HG03175 (cell line): ENCODE measurements around the gene TAGAP.
"Not testable (repeated sequence)": the region's sequence is repeated elsewhere in the genome, so short reads cannot be mapped to it uniquely, and the experiment has no call there.

ENCODE experiments used
- ATAC-seq: cut with Tn5 transposase; IDR thresholded peaks from one replicate; pipeline ENCODE4 v1.9.1; 2021; ENCODE audit warnings: mild to moderate bottlenecking, moderate library complexity; ENCODE audit not compliant: unreplicated experiment

The TAGAP gene

DNA sequence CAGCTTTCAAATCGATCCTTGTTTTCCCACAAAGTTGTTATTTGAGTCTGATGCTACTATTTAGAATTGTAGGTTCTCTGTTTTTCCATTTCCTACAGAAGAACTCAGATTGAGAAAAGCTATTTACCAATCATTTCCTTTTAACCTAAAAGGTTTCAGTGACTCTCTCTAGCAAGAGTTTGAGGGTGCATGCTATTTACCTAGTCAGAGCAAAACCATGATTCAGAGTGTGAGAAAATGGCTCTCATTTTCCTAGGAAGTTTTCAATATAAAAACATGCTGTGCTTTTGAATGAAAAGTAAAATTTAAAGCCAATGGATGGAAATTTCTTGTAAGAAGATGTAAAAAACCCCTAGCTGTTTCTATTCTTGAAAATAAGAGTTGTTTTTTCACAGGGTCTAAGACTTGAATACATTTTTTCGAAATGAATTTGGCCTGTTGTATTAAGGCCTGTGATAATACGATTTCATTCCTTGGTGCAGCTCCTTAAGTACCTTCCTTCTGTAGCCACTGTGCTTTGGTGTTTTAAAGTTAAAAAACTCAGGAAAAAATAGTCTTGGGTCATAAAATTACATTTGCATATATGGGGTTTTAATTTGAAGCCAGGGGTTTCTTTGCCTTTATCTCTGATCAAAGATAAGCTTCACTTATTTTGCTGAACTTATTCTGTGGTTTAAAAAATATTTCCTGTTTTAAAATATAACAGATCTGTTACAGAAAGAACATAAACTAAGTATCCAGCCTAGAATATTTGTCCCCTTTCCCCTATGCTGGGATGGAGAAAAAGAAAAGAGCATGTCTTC, 26.8 kb downstream of the TAGAP start:
- no peak for ATAC-seq

DNA sequence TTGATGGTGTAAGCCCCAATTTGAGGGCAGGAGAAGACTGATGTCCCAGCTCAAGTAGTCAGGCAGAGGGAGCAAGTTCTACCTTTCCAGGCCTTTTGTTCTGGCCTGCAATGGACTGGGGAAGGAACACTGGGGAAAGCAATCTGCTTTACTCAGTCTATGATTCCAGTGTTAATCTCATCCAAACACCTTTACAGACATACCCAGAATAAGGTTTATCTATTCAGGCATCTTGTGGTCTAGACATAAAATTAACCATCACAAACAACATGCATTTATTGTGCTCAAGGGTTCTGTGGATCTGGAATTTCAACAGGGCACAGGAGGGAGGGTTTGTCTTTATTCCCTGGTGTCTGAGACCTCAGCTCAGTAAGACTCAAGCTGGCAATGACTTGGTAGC, 30.4 kb downstream of the TAGAP start:
- no peak for ATAC-seq

DNA sequence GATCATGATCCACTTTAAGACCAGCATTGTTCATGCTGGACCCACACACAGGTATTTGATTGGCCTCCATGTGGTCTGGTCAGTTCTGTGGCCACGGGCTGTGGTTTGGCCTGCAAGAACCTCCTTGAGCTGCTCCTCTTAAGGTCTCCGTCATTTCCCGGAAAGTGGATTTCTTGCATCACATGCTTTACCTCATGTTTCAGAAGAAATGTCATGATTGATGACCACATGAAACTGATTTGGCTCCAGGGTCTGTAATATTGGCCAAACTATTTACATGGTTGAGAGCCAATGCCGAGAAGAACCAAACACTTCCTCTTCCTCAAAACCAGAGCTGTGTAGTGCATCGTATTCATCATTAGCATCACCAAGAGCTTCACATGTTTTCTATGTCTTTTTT, 31.6 kb downstream of the TAGAP start:
- no peak for ATAC-seq

DNA sequence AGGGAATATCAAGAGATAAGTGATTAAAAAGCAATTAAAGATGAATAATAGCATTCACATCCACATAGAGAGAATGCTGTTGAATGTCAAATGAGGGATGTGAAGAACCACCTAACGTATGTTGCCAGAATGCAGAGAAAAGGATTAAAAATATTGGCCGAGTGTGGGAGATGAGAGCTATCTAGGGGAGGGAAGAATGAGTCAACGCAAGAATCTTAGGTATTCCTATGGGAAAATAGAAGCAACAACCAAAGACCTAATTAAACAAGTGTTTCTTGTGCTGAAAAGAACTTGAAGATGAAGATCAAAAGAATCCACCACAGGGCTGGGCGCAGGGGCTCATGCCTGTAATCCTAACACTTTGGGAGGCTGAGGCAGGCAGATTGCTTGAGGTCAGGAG, 32.6 kb downstream of the TAGAP start:
- no peak for ATAC-seq

DNA sequence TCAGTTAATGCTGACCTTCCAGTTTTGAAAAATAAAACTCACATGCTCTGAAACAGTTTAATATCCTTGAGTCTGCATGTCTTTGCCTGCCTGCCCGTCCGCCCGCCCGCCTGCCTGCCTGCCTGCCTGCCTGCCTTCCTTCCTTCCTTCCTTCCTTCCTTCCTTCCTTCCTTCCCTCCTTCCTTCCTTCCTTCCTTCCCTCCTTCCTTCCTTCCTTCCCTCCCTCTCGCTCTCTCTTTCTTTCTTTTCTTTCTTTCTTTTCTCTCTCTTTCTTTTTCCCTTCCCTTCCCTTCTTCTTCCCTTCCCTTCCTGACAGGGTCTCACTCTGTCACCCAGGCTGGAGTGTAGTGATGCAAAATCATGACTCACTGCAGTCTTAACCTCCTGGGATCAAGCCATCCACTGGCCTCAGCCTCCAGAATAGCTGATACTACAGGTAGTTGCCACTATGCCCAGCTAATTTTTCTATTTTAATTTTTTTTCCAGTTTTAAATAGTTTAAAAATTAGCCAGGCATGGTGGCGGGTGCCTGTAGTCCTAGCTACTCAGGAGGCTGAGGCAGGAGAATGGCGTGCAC, 34.7 kb downstream of the TAGAP start:
- ATAC-seq, result not testable (repeated sequence)

DNA sequence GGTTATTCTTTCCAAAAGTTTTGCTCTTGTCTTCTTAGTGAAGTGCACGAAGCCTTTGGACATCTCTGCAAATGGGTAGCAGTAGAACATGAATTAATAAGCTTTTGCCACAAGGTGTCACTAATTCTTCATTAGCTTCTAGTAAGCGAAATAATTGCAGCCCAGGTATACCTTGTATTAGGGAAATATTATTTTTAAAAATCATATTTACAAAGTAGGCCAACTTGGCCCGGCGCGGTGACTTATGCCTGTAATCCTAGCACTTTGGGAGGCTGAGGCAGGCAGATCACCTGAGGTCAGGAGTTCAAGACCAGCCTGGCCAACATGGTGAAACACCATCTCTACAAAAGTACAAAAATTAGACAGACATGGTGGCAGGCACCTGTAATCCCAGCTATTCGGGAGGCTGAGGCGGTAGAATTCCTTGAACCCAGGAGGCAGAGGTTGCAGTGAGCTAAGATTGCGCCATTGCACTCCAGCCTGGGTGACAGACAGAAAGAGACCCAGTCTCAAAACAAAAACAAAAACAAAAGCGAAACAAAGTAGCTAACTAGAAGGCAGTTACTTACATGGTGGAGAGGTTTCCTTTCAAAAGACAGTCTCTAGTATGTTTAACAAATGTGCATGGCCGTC, 36.0 kb downstream of the TAGAP start:
- peak; percentile 50 for ATAC-seq

DNA sequence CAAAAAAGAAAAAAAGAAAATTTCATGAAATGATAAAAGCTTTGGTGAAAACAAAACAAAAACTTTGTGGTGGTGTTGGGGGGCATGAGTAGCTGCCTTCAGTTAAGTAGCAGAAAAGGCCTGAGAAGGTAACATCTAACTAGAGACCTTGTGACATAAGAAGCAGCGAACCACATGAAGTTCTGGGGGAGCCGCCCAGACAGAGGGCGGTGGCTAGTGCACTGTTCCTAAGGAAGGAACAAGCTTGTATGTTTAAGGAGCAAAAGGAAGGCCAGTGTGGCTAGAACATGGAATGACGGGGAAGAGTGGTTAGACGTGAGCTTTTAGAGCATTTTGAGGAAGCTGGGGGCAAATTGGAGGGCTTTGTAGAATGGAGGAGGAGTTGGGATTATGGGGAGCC, 37.3 kb downstream of the TAGAP start:
- no peak for ATAC-seq

DNA sequence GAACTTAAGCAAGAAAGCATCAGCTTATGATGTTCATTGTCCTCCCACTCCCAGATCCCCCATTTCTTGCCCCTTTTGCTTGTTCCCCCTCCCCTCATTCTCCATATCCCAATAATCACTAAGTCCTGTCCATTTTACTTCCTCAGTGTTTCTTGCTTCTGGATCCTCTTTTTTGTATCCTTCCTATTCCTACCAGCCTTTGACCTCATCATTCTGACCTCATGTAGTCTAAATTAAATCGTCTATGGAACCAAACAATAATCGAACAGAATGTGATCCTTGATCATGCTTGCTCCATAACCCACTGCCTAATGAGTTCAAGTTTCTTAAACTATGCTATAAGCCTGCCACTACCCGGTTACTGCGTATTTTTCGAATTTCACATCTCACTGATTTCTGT, 39.4 kb downstream of the TAGAP start:
- ATAC-seq, result no peak

DNA sequence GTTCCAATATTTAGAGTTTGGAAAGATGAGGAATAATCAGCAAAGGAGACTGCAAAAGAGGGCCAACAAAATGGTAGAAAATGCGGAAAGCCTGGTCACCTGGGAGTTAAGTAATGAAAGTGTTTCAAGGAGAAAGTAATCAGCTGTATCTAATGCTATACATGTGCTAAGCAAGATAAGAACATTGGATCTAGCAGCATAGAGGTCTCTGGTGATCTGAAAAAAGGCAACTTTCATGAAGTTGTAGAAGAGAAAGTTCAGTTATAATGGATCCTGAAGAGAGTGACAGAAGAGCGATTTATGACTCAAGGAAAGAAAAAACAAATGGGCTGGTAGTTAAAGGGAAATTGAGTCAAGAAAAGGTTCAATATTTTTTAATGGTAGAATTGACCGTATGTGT, 40.2 kb downstream of the TAGAP start:
- ATAC-seq, result no peak

DNA sequence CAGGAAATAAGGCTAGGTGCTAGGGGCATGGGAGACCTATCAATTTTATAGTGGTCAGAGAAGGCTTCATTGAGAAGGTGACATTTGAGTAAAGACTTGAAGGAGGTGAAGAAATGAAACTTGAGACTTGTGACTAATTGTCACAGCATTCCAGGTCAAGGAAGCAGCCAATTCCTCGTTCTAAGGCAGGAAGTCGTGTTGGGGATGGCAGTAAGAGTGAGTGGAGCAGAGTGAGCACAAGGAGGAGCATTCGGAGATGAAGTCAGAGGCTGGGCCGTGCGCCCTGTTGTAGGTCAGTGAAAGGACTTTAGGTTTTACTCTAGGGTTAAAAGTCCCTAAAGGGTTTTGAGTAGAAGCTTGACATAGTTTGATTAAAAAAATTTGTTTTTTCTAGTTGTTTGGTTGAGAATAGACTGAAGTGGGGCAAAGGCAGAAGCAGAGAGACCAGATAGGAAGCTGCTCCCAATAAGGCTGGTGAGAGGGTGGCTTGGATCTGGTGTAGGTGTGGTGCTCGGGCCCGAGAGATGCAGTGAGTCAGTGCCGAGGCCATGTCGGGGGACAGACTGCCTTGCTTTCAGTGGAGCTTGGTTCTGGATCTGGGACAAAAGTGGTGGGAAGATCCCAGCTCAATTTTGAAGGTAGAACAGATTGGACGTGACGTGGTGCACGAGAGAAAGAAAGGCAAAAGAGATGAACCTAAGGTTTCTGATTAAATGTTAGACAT, 42.2 kb downstream of the TAGAP start:
- no peak for ATAC-seq

DNA sequence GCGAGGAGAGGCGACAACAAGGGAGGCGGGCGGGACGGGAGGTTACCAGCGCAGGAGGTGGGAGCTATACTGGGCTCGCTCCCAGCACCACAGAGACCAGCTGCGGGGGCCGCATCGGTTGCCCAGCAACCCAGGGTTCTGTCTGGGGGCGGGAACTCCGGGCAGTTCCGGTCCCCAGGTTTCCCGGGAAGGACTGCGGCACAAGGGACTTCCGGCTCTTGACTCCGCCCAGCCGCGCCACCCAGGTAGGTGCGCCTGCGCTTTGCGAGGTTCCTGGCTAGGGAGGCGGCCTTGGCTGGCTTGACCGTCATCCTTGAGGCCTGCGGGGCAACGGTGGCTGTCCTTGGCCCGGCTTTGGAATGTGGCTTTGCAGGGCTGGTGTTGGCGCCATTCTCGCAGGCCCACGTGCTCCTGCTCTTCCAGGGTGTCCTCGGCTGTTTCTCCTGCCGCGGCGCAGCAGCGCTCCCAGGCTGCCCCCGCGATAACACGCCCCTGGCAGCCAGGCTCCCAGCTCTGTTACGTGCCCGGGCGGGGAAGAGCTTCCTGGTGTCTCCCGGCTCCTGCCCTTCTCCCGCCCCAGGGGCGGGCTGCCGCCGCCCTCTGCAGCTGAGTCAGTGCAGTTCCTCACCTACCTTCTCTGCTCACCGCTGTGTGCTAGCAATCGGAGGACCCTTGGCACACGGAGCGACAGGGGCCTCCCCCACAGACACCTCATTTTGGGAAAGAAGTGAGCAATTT, 45.0 kb downstream of the TAGAP start, which contains the start of gene RSPH3:
RSPH3 (minus strand) TSS at position 537 of the 738 bp plus-strand sequence. CDS start 652 bp downstream, outside the sequence.
- ATAC-seq, result peak; percentile 93

DNA sequence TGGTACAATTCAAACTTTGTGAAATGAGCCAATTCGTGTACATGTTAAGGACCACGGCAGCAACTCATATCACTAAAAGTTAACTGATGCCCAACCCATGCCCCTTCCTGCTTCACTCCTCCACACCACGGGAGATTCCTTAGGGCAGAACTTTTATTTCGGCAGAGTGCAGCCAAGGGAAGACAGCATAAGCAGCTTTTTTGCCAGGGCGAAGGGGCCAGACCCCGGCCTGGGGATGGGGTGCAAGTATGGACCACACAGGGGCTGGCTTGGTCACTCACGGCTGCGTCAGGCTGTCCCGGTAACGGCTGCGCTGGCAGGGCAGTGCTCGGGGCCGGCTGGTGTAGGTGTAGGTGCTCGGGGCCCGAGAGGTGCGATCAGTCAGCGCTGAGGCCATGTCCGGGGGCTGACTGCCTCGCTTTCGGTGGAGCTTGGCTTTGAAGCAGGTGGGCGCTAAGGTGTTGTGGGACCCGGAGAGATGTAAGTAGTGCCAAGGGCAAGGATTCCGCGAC, 45.6 kb downstream of the TAGAP start:
- peak; percentile 37 for ATAC-seq

DNA sequence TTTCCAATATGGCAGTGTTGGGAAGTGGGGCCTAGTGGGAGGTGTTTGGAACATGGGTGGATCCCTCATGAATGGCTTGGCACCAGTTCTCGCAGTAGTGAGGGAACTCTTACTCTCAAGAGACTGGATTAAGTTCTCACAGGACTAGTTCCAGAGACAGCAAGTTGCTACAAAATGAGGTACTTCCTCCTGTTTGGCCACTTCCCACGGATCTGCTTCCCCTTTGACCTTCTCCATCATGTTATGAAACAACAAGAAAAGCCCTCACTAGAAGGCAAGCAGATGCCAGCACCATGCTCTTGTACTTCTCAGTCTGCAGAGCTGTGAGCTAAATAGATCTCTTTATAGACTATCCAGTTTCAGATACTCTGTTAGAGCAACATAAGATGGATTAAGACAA, 47.9 kb downstream of the TAGAP start:
- ATAC-seq, result no peak

DNA sequence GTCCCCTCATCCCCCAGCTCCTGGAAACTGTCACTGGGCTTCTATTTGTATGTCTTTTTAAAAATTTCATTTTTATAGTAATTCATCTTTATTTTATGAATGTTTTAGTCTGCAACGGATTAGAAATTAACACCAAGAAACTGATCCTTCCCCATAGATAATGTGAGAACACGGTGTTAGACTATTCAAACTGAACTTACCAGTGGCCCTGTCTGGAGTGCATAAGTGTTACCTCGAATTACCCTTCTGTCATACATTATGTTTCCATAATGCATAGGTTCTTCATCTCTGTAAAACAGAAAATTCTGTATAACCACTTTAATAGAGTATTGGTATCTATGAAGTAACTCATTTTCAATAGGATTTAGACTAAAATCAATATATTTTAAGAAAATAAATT, 51.2 kb downstream of the TAGAP start:
- no peak for ATAC-seq

DNA sequence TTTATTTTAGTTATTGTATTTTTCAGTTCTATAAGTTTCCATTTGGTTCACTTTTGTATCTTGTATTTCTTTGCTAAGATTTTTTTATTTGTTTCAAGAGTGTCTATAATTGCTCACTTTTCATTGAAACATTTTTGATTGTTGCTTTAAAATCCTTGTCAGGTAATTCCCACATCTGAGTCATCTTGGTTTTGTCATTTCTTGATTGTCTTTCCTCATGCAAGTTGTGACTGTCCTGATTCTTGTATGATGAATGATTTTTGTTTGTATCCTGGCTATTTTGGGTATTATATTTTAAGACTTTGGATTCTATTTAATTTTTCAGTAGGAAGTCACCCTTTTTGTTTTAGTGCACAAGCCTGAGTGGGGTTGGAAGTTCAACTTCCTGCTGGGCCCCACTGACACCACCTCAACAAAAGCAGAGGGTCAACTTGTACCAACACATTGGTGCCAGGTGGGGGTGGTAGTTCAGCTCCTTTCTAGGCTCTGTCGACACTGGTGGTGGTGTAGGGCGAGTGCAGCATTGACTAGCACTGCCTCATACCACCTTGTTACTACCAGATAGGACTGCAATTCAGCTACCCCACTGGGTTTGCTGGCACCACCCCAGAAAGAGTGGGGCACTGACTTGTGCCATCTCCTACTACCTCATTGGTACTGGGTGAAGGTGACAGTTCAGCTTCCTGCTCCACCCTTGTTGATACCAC, 53.6 kb downstream of the TAGAP start:
- ATAC-seq, result no peak

DNA sequence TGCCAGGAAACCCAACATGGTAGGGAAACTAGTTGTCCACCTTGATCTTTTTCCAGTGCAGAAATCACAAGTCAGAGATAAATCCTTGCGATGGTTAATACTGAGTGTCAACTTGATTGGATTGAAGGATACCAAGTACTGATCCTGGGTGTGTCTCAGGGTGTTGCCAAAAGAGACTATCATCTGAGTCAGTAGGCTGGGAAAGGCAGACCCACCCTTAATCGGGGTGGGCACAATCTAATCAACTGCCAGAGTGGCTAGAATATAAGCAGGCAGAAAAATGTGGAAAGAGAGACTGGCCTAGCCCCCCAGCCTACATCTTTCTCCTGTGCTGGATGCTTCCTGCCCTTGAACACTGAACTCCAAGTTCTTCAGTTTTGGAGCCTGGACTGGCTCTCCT, 55.1 kb downstream of the TAGAP start:
- not testable (repeated sequence) for ATAC-seq

DNA sequence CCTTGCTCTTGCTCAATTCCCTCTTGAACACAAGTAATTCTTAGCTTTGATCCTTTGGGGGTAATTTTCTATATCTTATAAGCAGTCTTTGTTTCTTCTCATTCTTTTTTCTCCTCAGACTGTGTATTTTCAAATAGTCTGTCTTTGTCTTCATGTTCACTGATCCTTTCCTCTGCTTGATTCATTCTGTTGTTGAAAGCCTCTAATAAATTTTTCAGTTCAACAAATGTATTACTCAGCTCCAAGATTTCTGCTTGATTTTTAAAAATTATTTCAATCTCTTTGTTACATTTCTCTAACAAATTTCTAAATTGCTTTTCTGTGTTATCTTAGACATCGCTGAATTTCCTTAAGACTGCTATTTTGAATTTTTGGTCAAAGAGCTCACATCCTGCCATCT, 56.3 kb downstream of the TAGAP start:
- ATAC-seq, result no peak

DNA sequence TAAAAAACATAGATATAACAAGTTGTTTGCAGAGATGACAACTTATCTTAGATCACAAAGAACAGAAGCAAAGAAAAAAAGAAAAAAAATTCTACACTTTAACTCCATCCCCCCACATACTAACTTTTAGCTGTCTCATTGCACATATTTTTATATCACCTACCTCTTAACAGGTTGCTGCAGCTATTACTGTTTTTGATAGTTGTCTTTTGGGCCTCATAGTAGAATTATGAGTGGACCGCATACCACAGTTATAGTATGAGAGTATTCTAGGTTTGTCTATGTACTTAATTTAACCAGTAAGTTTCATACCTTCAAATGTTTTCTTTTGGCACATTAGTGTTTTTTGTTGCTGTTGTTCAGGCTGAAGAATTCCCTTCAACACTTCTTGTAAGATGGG, 57.1 kb downstream of the TAGAP start:
- ATAC-seq, result no peak
